Nephron progenitor cell (in vitro differentiated cells): Measurements from ENCODE around the gene GPX2.

Source experiments
- DNase-seq: peaks from one replicate; pipeline ENCODE4 v3.0.0; 2021
- H3K27ac Mint-ChIP-seq: 2 replicates; pipeline ENCODE4 v1.8.0; 2021; ENCODE audit warnings: mild to moderate bottlenecking, moderate library complexity, mixed read lengths
- H3K27me3 Mint-ChIP-seq: 2 replicates; pipeline ENCODE4 v1.8.0; 2021; ENCODE audit warnings: mild to moderate bottlenecking, low read depth, mixed read lengths; ENCODE audit not compliant: poor library complexity
- H3K36me3 Mint-ChIP-seq: 2 replicates; pipeline ENCODE4 v1.8.0; 2021; ENCODE audit warnings: low read depth, mixed read lengths
- H3K4me1 Mint-ChIP-seq: 2 replicates; pipeline ENCODE4 v1.8.0; 2021; ENCODE audit warnings: mixed read lengths
- H3K4me3 Mint-ChIP-seq: 2 replicates; pipeline ENCODE4 v1.8.0; 2021; ENCODE audit warnings: mild to moderate bottlenecking, moderate library complexity, mixed read lengths
- H3K9me3 Mint-ChIP-seq: 2 replicates; pipeline ENCODE4 v1.8.0; 2021; ENCODE audit warnings: mild to moderate bottlenecking, moderate library complexity, mixed read lengths
- CTCF ChIP-seq: fragments of 200-600 bp; sonication (generic); IDR thresholded peaks from 2 replicates; pipeline ENCODE4 v1.5.0; 2021; ENCODE audit warnings: antibody characterized with exemption

GPX2 gene

GRCh38 chr14:64971943-64972791 is 29.6 kb upstream of the GPX2 start, which contains the start of gene RAB15:
TSS of gene RAB15 (minus strand) at chr14:64972336. CDS start at chr14:64972076, 260 bp downstream.
- no peak for TF ChIP-seq CTCF
- H3K27ac Mint-ChIP-seq: no peak within 1 kb of the TSS
- peak; percentile 78 for DNase-seq
- H3K4me3 Mint-ChIP-seq: peak within 1 kb of the TSS; percentile 81
- no peaks in the 10 kb centered on the region for H3K9me3 Mint-ChIP-seq
- peaks cover 18% of the 10 kb centered on the region for H3K4me1 Mint-ChIP-seq
- H3K36me3 Mint-ChIP-seq: peaks cover 5% of the 10 kb centered on the region
- H3K27me3 Mint-ChIP-seq: peaks cover 36% of the 10 kb centered on the region

- Mint-ChIP-seq H3K27ac (no peak overlapping the region), H3K9me3 (no peaks in the 10 kb centered on the region), H3K4me3 (peak overlapping the region; percentile 81), H3K27me3 (peaks cover 34% of the 10 kb centered on the region), H3K4me1 (peaks cover 22% of the 10 kb centered on the region), H3K36me3 (peaks cover 5% of the 10 kb centered on the region)
- no peak for TF ChIP-seq CTCF
- DNase-seq: no peak
Measured at GRCh38 chr14:64971491-64971942, 29.0 kb upstream of the GPX2 start.

- no peak for DNase-seq
- H3K9me3 Mint-ChIP-seq: no peaks in the 10 kb centered on the region
- H3K36me3 Mint-ChIP-seq: peaks cover 5% of the 10 kb centered on the region
- TF ChIP-seq CTCF: no peak
- peak overlapping the region; percentile 81 for H3K4me3 Mint-ChIP-seq
- H3K27me3 Mint-ChIP-seq: peaks cover 34% of the 10 kb centered on the region
- no peak overlapping the region for H3K27ac Mint-ChIP-seq
- peaks cover 23% of the 10 kb centered on the region for H3K4me1 Mint-ChIP-seq
Measured at GRCh38 chr14:64970776-64971477, 28.4 kb upstream of the GPX2 start.

GRCh38 chr14:64970041-64970440 is 27.5 kb upstream of the GPX2 start:
- Mint-ChIP-seq H3K9me3 (no peaks in the 10 kb centered on the region), H3K36me3 (peaks cover 5% of the 10 kb centered on the region), H3K27ac (no peak overlapping the region), H3K4me1 (peaks cover 29% of the 10 kb centered on the region), H3K4me3 (peak overlapping the region; percentile 81), H3K27me3 (peaks cover 34% of the 10 kb centered on the region)
- no peak for DNase-seq
- TF ChIP-seq CTCF: no peak

GRCh38 chr14:64968651-64969050 is 26.1 kb upstream of the GPX2 start:
- H3K27me3 Mint-ChIP-seq: peaks cover 34% of the 10 kb centered on the region
- TF ChIP-seq CTCF: no peak
- no peak overlapping the region for H3K4me3 Mint-ChIP-seq
- H3K9me3 Mint-ChIP-seq: peaks cover 3% of the 10 kb centered on the region
- DNase-seq: no peak
- H3K27ac Mint-ChIP-seq: no peak overlapping the region
- H3K4me1 Mint-ChIP-seq: peaks cover 33% of the 10 kb centered on the region
- H3K36me3 Mint-ChIP-seq: peaks cover 9% of the 10 kb centered on the region
